ENCODE measurements around the gene RTEL1. TPM values are rescaled to one million over a fixed set of nuclear protein-coding genes. Genes with fewer than 3 reads are reported as not detected.

Gene RTEL1
- total and polyA plus RNA-seq, 3 donors from 2014 or later, result 34.2 to 84.6 (median 56.8) TPM

DNA sequence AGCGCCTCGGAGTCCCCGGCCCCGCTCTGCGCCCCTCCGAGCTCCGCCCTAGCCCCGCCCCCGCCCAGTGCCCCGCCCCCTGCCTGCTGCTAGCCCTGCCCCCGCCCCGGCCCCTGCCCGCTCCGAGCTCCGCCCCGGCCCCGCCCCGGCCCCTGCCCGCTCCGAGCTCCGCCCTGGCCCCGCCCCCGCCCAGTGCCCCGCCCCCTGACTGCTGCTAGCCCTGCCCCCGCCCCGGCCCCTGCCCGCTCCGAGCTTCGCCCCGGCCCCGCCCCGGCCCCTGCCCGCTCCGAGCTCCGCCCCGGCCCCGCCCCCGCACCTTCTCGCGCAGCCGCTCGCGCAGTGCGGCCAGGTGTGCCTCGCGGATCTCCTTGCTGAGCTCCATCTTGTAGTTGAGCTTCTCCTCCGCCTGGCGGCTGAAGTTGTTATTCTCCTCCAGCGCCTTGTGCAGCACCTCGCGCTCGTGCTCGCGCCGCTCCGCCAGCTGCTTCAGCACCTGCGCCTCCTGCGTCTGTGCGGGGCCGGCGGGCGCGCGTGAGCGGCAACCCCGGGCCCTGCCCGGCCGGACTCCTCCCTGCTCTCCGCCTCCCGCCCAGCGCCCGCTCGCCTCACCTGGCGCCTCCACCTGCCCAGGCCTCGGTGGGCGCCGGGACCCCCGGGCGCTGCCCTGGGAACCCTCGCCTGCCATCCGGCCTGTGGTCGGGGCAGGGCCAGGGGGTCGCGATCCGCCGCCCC is 16.2 kb upstream of the RTEL1 start:
- peak overlapping the region; percentile 10 to 83 for H3K27ac ChIP-seq
- intact Hi-C loops (cut with DNase I; ENCODE audit: low total_unique reads), result no loop called here
- H3K27me3 ChIP-seq, result no peaks in the 10 kb centered on the region
- DNase-seq, result peak; percentile 89
- H3K36me3 ChIP-seq (ENCODE audit: low read depth, missing control alignments), result no peaks in the 10 kb centered on the region
- TF ChIP-seq, protein P1, sequence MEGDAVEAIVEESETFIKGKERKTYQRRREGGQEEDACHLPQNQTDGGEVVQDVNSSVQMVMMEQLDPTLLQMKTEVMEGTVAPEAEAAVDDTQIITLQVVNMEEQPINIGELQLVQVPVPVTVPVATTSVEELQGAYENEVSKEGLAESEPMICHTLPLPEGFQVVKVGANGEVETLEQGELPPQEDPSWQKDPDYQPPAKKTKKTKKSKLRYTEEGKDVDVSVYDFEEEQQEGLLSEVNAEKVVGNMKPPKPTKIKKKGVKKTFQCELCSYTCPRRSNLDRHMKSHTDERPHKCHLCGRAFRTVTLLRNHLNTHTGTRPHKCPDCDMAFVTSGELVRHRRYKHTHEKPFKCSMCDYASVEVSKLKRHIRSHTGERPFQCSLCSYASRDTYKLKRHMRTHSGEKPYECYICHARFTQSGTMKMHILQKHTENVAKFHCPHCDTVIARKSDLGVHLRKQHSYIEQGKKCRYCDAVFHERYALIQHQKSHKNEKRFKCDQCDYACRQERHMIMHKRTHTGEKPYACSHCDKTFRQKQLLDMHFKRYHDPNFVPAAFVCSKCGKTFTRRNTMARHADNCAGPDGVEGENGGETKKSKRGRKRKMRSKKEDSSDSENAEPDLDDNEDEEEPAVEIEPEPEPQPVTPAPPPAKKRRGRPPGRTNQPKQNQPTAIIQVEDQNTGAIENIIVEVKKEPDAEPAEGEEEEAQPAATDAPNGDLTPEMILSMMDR (IDR thresholded peaks at IDR 0.05), result peak in 2 of 3 experiments; percentile 15 to 55
- no peak for TF ChIP-seq POLR2A (IDR thresholded peaks at IDR 0.05)
- no peaks in the 10 kb centered on the region for H3K9me3 ChIP-seq
- 4% methylated on average over 17 of the region's 86 CpGs; no CpG with 5 or more reads in 1 of the 2 donors for WGBS, 2 donors
- H3K4me3 ChIP-seq, result peak overlapping the region; percentile 56 to 62
- no peaks in the 10 kb centered on the region for H3K4me1 ChIP-seq

DNA sequence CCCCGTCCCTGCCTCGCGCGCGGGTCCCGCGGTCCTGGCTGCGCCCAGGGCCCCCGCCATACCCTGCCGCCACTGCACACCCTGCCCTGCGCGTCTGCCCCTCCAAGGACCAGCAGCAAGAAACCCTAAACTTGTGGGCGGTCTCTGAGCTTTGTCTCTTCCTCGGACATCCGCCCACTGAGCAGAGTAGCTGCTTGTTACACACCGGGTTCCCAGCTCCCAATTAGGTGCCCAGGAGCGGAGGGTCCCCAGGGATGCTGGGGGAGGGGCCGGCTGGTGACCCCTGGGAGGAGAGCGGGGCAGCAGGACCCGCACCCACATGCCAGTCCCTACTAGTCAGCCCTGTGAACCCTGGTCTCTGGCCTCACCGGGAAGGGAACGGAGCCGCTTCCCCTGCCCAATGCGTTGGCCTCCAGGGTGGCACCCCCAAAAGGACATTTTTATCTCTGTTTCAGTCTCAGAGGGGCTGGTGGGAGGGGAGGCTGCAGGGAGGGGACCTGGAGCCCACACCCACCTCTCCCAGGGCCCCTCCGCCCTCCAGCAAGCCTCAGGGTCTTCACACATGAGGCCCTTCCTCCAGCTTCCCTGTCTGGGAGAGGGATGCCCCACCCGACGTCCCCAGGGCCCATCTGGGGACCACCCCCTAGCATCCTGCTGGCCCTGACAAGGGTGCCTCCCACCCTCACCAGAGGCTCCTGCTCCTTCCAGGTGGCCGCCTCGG is 15.4 kb upstream of the RTEL1 start:
- TF ChIP-seq POLR2A (IDR thresholded peaks at IDR 0.05), result no peak
- TF ChIP-seq, protein P1 (IDR thresholded peaks at IDR 0.05), result no peak
- peak overlapping the region in 1 of 2 donors; percentile 45 for H3K27ac ChIP-seq
- intact Hi-C loops (cut with DNase I; ENCODE audit: low total_unique reads), result no loop called here
- WGBS, 2 donors, result 57 to 58% methylated on average over 11 to 17 of the region's 29 CpGs
- no peaks in the 10 kb centered on the region for H3K36me3 ChIP-seq (ENCODE audit: low read depth, missing control alignments)
- peak overlapping the region; percentile 46 to 51 for H3K4me3 ChIP-seq
- no peaks in the 10 kb centered on the region for H3K27me3 ChIP-seq
- no peak for DNase-seq
- no peaks in the 10 kb centered on the region for H3K9me3 ChIP-seq
- no peaks in the 10 kb centered on the region for H3K4me1 ChIP-seq

DNA sequence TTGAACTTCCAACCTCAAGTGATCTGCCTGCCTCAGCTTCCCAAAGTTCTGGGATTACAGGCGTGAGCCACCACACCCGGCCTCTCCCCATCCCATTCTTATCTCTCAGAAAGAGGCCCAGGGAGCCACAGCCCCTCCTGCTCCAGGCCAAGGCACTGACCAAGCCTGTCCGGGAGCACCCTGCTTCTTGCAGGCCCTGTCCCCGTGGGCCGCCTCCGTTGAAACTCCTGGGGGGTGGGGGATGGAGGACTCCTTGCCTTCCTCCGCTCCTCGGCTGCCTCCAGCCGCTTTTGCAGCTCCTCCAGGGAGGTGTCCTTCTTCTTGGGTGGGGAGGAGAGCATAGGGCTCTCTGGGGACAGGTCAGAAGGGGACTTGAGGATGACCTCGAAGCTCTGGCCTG is 14.6 kb upstream of the RTEL1 start:
- Histone ChIP-seq H3K9me3 (no peaks in the 10 kb centered on the region), H3K27ac (no peak overlapping the region), H3K4me3 (no peak overlapping the region), H3K4me1 (no peaks in the 10 kb centered on the region), H3K27me3 (no peaks in the 10 kb centered on the region), H3K36me3 (ENCODE audit: low read depth, missing control alignments) (no peaks in the 10 kb centered on the region)
- no peak for DNase-seq
- no peak for TF ChIP-seq POLR2A (IDR thresholded peaks at IDR 0.05)
- TF ChIP-seq, protein P1 (IDR thresholded peaks at IDR 0.05), result no peak
- WGBS, 2 donors, result 81 to 100% methylated on average over 2 to 10 of the region's 10 CpGs
- intact Hi-C loops (cut with DNase I; ENCODE audit: low total_unique reads), result no loop called here

DNA sequence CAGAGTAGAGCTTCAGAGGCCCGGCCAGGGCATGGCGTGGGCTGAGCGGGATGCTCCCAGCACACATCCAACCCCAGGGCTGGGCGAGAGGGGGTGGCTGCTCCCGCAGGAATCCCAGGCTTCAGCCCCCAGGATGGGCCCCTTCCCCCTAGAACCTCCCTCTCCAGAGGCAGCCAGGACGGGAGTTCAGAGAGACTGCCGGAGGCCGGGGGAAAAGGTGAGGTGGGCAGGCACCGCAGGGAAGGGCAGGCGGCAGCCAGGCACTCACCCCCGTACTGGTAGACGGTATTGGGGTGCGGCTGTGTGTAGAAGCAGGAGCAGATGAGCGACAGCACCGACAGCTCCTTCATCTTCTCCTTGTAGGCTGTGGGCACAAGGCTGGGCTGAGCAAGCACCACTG is 14.2 kb upstream of the RTEL1 start:
- H3K27me3 ChIP-seq, result no peaks in the 10 kb centered on the region
- no peak overlapping the region for H3K4me3 ChIP-seq
- no peaks in the 10 kb centered on the region for H3K4me1 ChIP-seq
- WGBS, 2 donors, result 86 to 88% methylated on average over 10 to 15 of the region's 15 CpGs
- H3K9me3 ChIP-seq, result no peaks in the 10 kb centered on the region
- no peak for TF ChIP-seq POLR2A (IDR thresholded peaks at IDR 0.05)
- TF ChIP-seq, protein P1 (IDR thresholded peaks at IDR 0.05), result no peak
- no peaks in the 10 kb centered on the region for H3K36me3 ChIP-seq (ENCODE audit: low read depth, missing control alignments)
- no peak for DNase-seq
- intact Hi-C loops (cut with DNase I; ENCODE audit: low total_unique reads), result no loop called here
- no peak overlapping the region for H3K27ac ChIP-seq

Data from testis (tissue), 3 donors.